Cardiac muscle cell (in vitro differentiated cells and primary cell): Measurements from ENCODE around the gene CSHL1. TPM values are rescaled to one million over a fixed set of nuclear protein-coding genes. Genes with fewer than 3 reads are reported as not detected.
A peak's percentile ranks its signal among the peaks of the same experiment; 100 is the strongest.
"Not testable (repeated sequence)": the region's sequence is repeated elsewhere in the genome, so short reads cannot be mapped to it uniquely, and the experiment has no call there.

Source experiments
- DNase-seq, 2 donors: peaks; one replicate each; pipeline versions ENCODE4 v3.0.0 to v3.0.0-alpha.2; 2010 to 2017; ENCODE audit warnings: low read depth in 1 of 2, low spot score in 1 of 2
- H3K27ac ChIP-seq: fragments of 200-600 bp; sonication (generic); 2 replicates; pipeline ENCODE4 v1.5.1; 2016
- H3K27me3 ChIP-seq: fragments of 200-600 bp; sonication (generic); 2 replicates; pipeline ENCODE4 v1.6.0; 2016; ENCODE audit warnings: control low read depth
- H3K36me3 ChIP-seq: fragments of 200-600 bp; sonication (generic); 2 replicates; pipeline ENCODE4 v1.5.1; 2016; ENCODE audit warnings: control low read depth
- H3K4me1 ChIP-seq: fragments of 200-600 bp; sonication (generic); 2 replicates; pipeline ENCODE4 v1.8.1; 2017; ENCODE audit warnings: low read depth, mild to moderate bottlenecking, mixed run types
- H3K4me3 ChIP-seq: fragments of 200-600 bp; sonication (generic); 2 replicates; pipeline ENCODE4 v1.5.1; 2016; ENCODE audit warnings: mild to moderate bottlenecking
- H3K9me3 ChIP-seq: fragments of 200-600 bp; sonication (generic); 2 replicates; pipeline ENCODE4 v1.5.1; 2017; ENCODE audit warnings: low read depth, mild to moderate bottlenecking, control low read depth
- CTCF ChIP-seq: IDR thresholded peaks from 2 replicates; pipeline ENCODE4 v1.5.1; 2012; ENCODE audit warnings: low read depth, mild to moderate bottlenecking, low read length
- polyA plus RNA-seq: library from polyadenylated mRNA; unstranded; fragments of >200 nt; fragmentation: Nextera tagmentation; extraction: Ambion mirVana; gene quantifications from 2 replicates; pipeline ENCODE4 v1.2.1, GENCODE V29; 2016
- total RNA-seq: library from RNA; depleted of rRNA; stranded (reverse); fragments of >200 nt; gene quantifications from 2 replicates; pipeline ENCODE4 v1.2.3, GENCODE V29; 2016

The CSHL1 gene
- total and polyA plus RNA-seq, 2 experiments from 2014 or later, result not detected

GRCh38 chr17:63869491-63870291 is 41.4 kb downstream of the CSHL1 start:
- DNase-seq, result peak; percentile 12 to 14
- H3K4me1 ChIP-seq, result not testable (repeated sequence)

GRCh38 chr17:63866625-63867024 is 44.4 kb downstream of the CSHL1 start:
- peak; percentile 11 for TF ChIP-seq CTCF

More at GRCh38 chr17:63869491-63870291, 41.4 kb downstream of the CSHL1 start:
- not testable (repeated sequence) for H3K9me3 ChIP-seq, H3K27me3 ChIP-seq, H3K36me3 ChIP-seq, H3K4me3 ChIP-seq, H3K27ac ChIP-seq
- TF ChIP-seq CTCF, result peak; percentile 25

More at GRCh38 chr17:63866625-63867024, 44.4 kb downstream of the CSHL1 start:
- H3K9me3 ChIP-seq, H3K4me3 ChIP-seq, H3K4me1 ChIP-seq, H3K36me3 ChIP-seq, DNase-seq, H3K27me3 ChIP-seq, H3K27ac ChIP-seq: not testable (repeated sequence)

Other genes starting within 250 kb of the CSHL1 start
- gene LIMD2, start 211.1 kb downstream of the CSHL1 start, total RNA-seq, result 58.8 and 76.3 TPM in 2 replicates
- 58.6 and 74.1 TPM in 2 replicates for gene LIMD2, start 211.1 kb downstream of the CSHL1 start, polyA plus RNA-seq
- gene STRADA, start 169.5 kb downstream of the CSHL1 start, total RNA-seq, result 22.7 and 30.3 TPM in 2 replicates
- 43.2 and 53.1 TPM in 2 replicates for gene STRADA, start 169.5 kb downstream of the CSHL1 start, polyA plus RNA-seq
- gene CCDC47, start 137.7 kb downstream of the CSHL1 start, total RNA-seq, result 27.6 and 30.0 TPM in 2 replicates
- 54.7 and 56.5 TPM in 2 replicates for gene CCDC47, start 137.7 kb downstream of the CSHL1 start, polyA plus RNA-seq
- gene DDX42, start 137.1 kb downstream of the CSHL1 start, total RNA-seq, result 49.0 and 91.0 TPM in 2 replicates
- 58.1 and 71.6 TPM in 2 replicates for gene DDX42, start 137.1 kb downstream of the CSHL1 start, polyA plus RNA-seq
- gene PSMC5, start 83.8 kb downstream of the CSHL1 start, total RNA-seq, result 42.7 and 57.7 TPM in 2 replicates
- 144 and 230 TPM in 2 replicates for gene PSMC5, start 83.8 kb downstream of the CSHL1 start, polyA plus RNA-seq
- 43.1 and 47.2 TPM in 2 replicates for gene FTSJ3, start 83.6 kb downstream of the CSHL1 start, total RNA-seq
- 52.2 and 57.3 TPM in 2 replicates for gene FTSJ3, start 83.6 kb downstream of the CSHL1 start, polyA plus RNA-seq
- gene SMARCD2, start 68.6 kb downstream of the CSHL1 start, total RNA-seq, result 39.2 and 67.6 TPM in 2 replicates
- 40.3 and 45.4 TPM in 2 replicates for gene SMARCD2, start 68.6 kb downstream of the CSHL1 start, polyA plus RNA-seq
- gene CSH2, start 37.6 kb downstream of the CSHL1 start, total RNA-seq, result not detected in 2 replicates
- not detected in 2 replicates for gene CSH2, start 37.6 kb downstream of the CSHL1 start, polyA plus RNA-seq
- gene GH2, start 29.3 kb downstream of the CSHL1 start, total RNA-seq, result not detected in 2 replicates
- gene GH2, start 29.3 kb downstream of the CSHL1 start, polyA plus RNA-seq, result 0.35 TPM in 1 of 2 replicates, not detected in the other
- gene CSH1, start 14.7 kb downstream of the CSHL1 start, total RNA-seq, result not detected in 2 replicates
- gene CSH1, start 14.7 kb downstream of the CSHL1 start, polyA plus RNA-seq, result not detected in 2 replicates
- gene GH1, start 7.6 kb upstream of the CSHL1 start, total RNA-seq, result not detected in 2 replicates
- not detected in 2 replicates for gene GH1, start 7.6 kb upstream of the CSHL1 start, polyA plus RNA-seq
- not detected in 2 replicates for gene CD79B, start 21.1 kb upstream of the CSHL1 start, total RNA-seq
- 0.23 TPM in 1 of 2 replicates, not detected in the other for gene CD79B, start 21.1 kb upstream of the CSHL1 start, polyA plus RNA-seq
- 0.63 and 0.78 TPM in 2 replicates for gene SCN4A, start 61.7 kb upstream of the CSHL1 start, total RNA-seq
- 0.49 TPM in 1 of 2 replicates, not detected in the other for gene SCN4A, start 61.7 kb upstream of the CSHL1 start, polyA plus RNA-seq
- gene PRR29, start 87.1 kb upstream of the CSHL1 start, total RNA-seq, result 2.9 and 3.6 TPM in 2 replicates
- gene PRR29, start 87.1 kb upstream of the CSHL1 start, polyA plus RNA-seq, result 1.7 and 4.9 TPM in 2 replicates
- gene ICAM2, start 109.4 kb upstream of the CSHL1 start, total RNA-seq, result not detected in 2 replicates
- 1.1 and 2.3 TPM in 2 replicates for gene ICAM2, start 109.4 kb upstream of the CSHL1 start, polyA plus RNA-seq
- 6.6 and 8.9 TPM in 2 replicates for gene ERN1, start 218.9 kb upstream of the CSHL1 start, total RNA-seq
- 12.4 and 17.9 TPM in 2 replicates for gene ERN1, start 218.9 kb upstream of the CSHL1 start, polyA plus RNA-seq